Body of pancreas (tissue), 4 donors: ENCODE results near the gene EIF4B. TPM values are rescaled to one million over a fixed set of nuclear protein-coding genes. Genes with fewer than 3 reads are reported as not detected.

Experiments used
- ATAC-seq: fragments of 150-250 bp; one replicate; pipeline ENCODE4 v1.9.1; 2016
- DNase-seq, 4 donors: peaks; one replicate each; pipeline ENCODE4 v3.0.0-alpha.2; 2019
- H3K27ac ChIP-seq, 4 donors: fragments of 200-600 bp; sonication (generic); 1 replicate in 3 of 4; 2 replicates in 1 of 4; pipeline versions ENCODE4 v1.5.1 to v1.6.1; 2016 to 2019; ENCODE audit warnings: mild to moderate bottlenecking in 1 of 4, mixed read lengths in 1 of 4, moderate library complexity in 1 of 4
- H3K27me3 ChIP-seq, 2 donors: fragments of 200-600 bp; sonication (generic); one replicate each; pipeline ENCODE4 v1.6.0; 2016; ENCODE audit warnings: mild to moderate bottlenecking in 1 of 2
- H3K36me3 ChIP-seq, 2 donors: fragments of 200-600 bp; sonication (generic); replicated peaks in 1 of 2; 2 replicates each; pipeline ENCODE4 v1.5.1; 2016; ENCODE audit warnings: low read depth in 2 of 2; ENCODE audit not compliant: insufficient read depth in 1 of 2
- H3K4me1 ChIP-seq: fragments of 200-600 bp; sonication (generic); one replicate; pipeline ENCODE4 v1.6.0; 2016
- H3K4me3 ChIP-seq, 2 donors: fragments of 200-600 bp; sonication (generic); 1 replicate in 1 of 2; 2 replicates in 1 of 2; pipeline ENCODE4 v1.5.1; 2016 to 2019
- H3K9me3 ChIP-seq, 3 donors: fragments of 200-600 bp; sonication (generic); 1 replicate in 2 of 3; 2 replicates in 1 of 3; pipeline ENCODE4 v1.5.1; 2016
- CTCF ChIP-seq, 7 experiments: fragments of 450-650 bp in 4 of 7; fragments of 200-600 bp in 3 of 7; sonication (generic) in 3 of 7; IDR thresholded peaks; one replicate each; pipeline ENCODE4 v1.5.1; 2016 to 2019; ENCODE audit warnings: antibody characterized with exemption in 7 of 7
- POLR2A ChIP-seq, 3 donors: fragments of 450-650 bp; IDR thresholded peaks; one replicate each; pipeline ENCODE4 v1.6.1; 2016; ENCODE audit warnings: antibody characterized with exemption in 3 of 3, mild to moderate bottlenecking in 2 of 3
- WGBS, 2 donors: methylation state at CpG; one replicate each; pipeline ENCODE4 v1.1.5; 2017; 5-methylcytosine and 5-hydroxymethylcytosine counted together
- intact Hi-C: fragments of 100-400 bp; cut with DNase I; formaldehyde crosslinking; loops from one replicate; pipeline ENCODE4 v1.15.1; 2023
- total RNA-seq, 2 donors: library from RNA; depleted of rRNA; stranded (reverse); fragments of >200 nt; gene quantifications; one replicate each; pipeline ENCODE4 v1.1.0, GENCODE V29; 2016

The EIF4B gene
- total RNA-seq, 2 donors from 2014 or later, result 326 to 389 TPM

- Histone ChIP-seq H3K9me3 (no peaks in the 10 kb centered on the region), H3K4me3 (peak within 1 kb of the TSS; percentile 14 to 34), H3K36me3 (no peaks in the 10 kb centered on the region), H3K4me1 (peaks cover 91% of the 10 kb centered on the region), H3K27me3 (no peaks in the 10 kb centered on the region), H3K27ac (peak within 1 kb of the TSS; percentile 95 to 99 (median 98))
- 9 to 11% methylated on average over 10 to 20 of the region's 20 CpGs for WGBS, 2 donors
- ATAC-seq, result no peak
- TF ChIP-seq CTCF (IDR thresholded peaks at IDR 0.05), result no peak
- TF ChIP-seq POLR2A (IDR thresholded peaks at IDR 0.05), result peak; percentile 53 to 81 (median 72)
- intact Hi-C loops, result no loop called here
- DNase-seq, result peak; percentile 70 to 83 (median 78)
Observed at GRCh38 chr12:53049571-53050318, 43.5 kb downstream of the EIF4B start, which contains the start of gene TNS2. TNS2 (plus strand) TSS chr12:53050065; CDS start chr12:53050186, 121 bp downstream.

GRCh38 chr12:53050426-53051057 lies 44.3 kb downstream of the EIF4B start:
- 35 to 62% methylated on average over 2 of the region's 2 CpGs for WGBS, 2 donors
- H3K9me3 ChIP-seq, result no peaks in the 10 kb centered on the region
- peak overlapping the region; percentile 95 to 99 (median 98) for H3K27ac ChIP-seq
- TF ChIP-seq CTCF (IDR thresholded peaks at IDR 0.05) (no peak), POLR2A (IDR thresholded peaks at IDR 0.05) (no peak)
- DNase-seq (no peak), ATAC-seq (no peak)
- H3K36me3 ChIP-seq, result no peaks in the 10 kb centered on the region
- H3K27me3 ChIP-seq, result no peaks in the 10 kb centered on the region
- H3K4me3 ChIP-seq, result peak overlapping the region; percentile 14 to 34
- peaks cover 90% of the 10 kb centered on the region for H3K4me1 ChIP-seq
- intact Hi-C loops, result no loop called here

- intact Hi-C loops, result no loop called here
- Histone ChIP-seq H3K4me3 (no peak overlapping the region), H3K27me3 (no peaks in the 10 kb centered on the region), H3K9me3 (no peaks in the 10 kb centered on the region), H3K4me1 (peaks cover 83% of the 10 kb centered on the region), H3K27ac (peak overlapping the region; percentile 95 to 99 (median 98)), H3K36me3 (no peaks in the 10 kb centered on the region)
- peak; percentile 55 to 81 (median 74) for DNase-seq
- no peak for ATAC-seq
- TF ChIP-seq POLR2A (IDR thresholded peaks at IDR 0.05) (peak; percentile 27 to 46 (median 42)), CTCF (IDR thresholded peaks at IDR 0.05) (peak in 3 of 7 experiments; percentile 34 to 37 (median 35))
- WGBS, 2 donors, result 13 to 16% methylated on average over 10 to 11 of the region's 11 CpGs
Observed at GRCh38 chr12:53051058-53051880, 45.0 kb downstream of the EIF4B start.

GRCh38 chr12:53051881-53052412 lies 45.7 kb downstream of the EIF4B start:
- no peak for TF ChIP-seq POLR2A (IDR thresholded peaks at IDR 0.05)
- no peak for TF ChIP-seq CTCF (IDR thresholded peaks at IDR 0.05)
- ATAC-seq (no peak), DNase-seq (peak in 1 of 4 donors; percentile 14)
- intact Hi-C loops, result no loop called here
- no peaks in the 10 kb centered on the region for H3K9me3 ChIP-seq
- H3K36me3 ChIP-seq, result no peaks in the 10 kb centered on the region
- H3K27me3 ChIP-seq, result no peaks in the 10 kb centered on the region
- H3K4me1 ChIP-seq, result peaks cover 79% of the 10 kb centered on the region
- no peak overlapping the region for H3K4me3 ChIP-seq
- peak overlapping the region; percentile 95 to 99 (median 98) for H3K27ac ChIP-seq
- 18 to 22% methylated on average over 4 to 7 of the region's 7 CpGs for WGBS, 2 donors
